Testis (tissue), 3 donors: Measurements from ENCODE around the gene MYO5B. TPM values are rescaled to one million over a fixed set of nuclear protein-coding genes. Genes with fewer than 3 reads are reported as not detected.

Source experiments
- DNase-seq: peaks from one replicate; pipeline ENCODE4 v3.0.0-alpha.2; 2019
- H3K27ac ChIP-seq, 2 donors: fragments of 200-600 bp; sonication (generic); one replicate each; pipeline ENCODE4 v1.5.1; 2019
- H3K27me3 ChIP-seq: fragments of 200-600 bp; sonication (generic); one replicate; pipeline ENCODE4 v1.5.1; 2019
- H3K36me3 ChIP-seq: fragments of 200-600 bp; sonication (generic); one replicate; pipeline ENCODE4 v1.5.1; 2017; ENCODE audit warnings: low read depth; ENCODE audit errors: missing control alignments
- H3K4me1 ChIP-seq: fragments of 200-600 bp; sonication (generic); one replicate; pipeline ENCODE4 v1.5.1; 2019
- H3K4me3 ChIP-seq, 2 donors: fragments of 200-600 bp; sonication (generic); one replicate each; pipeline ENCODE4 v1.5.1; 2017 to 2019
- H3K9me3 ChIP-seq: fragments of 200-600 bp; sonication (generic); one replicate; pipeline ENCODE4 v1.5.1; 2017
- CTCF ChIP-seq, 3 experiments: fragments of 450-650 bp in 2 of 3; fragments of 200-600 bp in 1 of 3; sonication (generic) in 1 of 3; IDR thresholded peaks; one replicate each; pipeline ENCODE4 v1.5.1; 2016 to 2019; ENCODE audit warnings: antibody characterized with exemption in 3 of 3, mild to moderate bottlenecking in 2 of 3, moderate library complexity in 1 of 3
- POLR2A ChIP-seq: fragments of 450-650 bp; IDR thresholded peaks from one replicate; pipeline ENCODE4 v1.6.1; 2017; ENCODE audit warnings: antibody characterized with exemption, mild to moderate bottlenecking, moderate library complexity
- WGBS, 2 donors: methylation state at CpG; one replicate each; pipeline ENCODE4 v1.1.5; 2018; 5-methylcytosine and 5-hydroxymethylcytosine counted together
- intact Hi-C: fragments of 100-400 bp; cut with DNase I; formaldehyde crosslinking; loops from one replicate; pipeline ENCODE4 v1.15.1; 2023; ENCODE audit warnings: low total_unique reads
- polyA plus RNA-seq: library from polyadenylated mRNA; stranded (reverse); fragments of 350-450 nt; fragmentation: Illumina TruSeq; extraction: RNeasy Lipid Tissue Mini Kit (QIAGEN cat#74804); gene quantifications from one replicate; pipeline ENCODE4 v1.2.3, GENCODE V29; 2014; ENCODE audit warnings: low read depth, low replicate concordance; ENCODE audit not compliant: insufficient read depth
- total RNA-seq, 2 donors: library from RNA; depleted of rRNA; stranded (reverse); fragments of >200 nt; gene quantifications; one replicate each; pipeline ENCODE4 v1.2.3, GENCODE V29; 2016

MYO5B gene
- total and polyA plus RNA-seq, 3 donors from 2014 or later = 24.8 to 31.8 (median 26.1) TPM

GRCh38 chr18:50071397-50071796, 123.5 kb downstream of the MYO5B start:
- Histone ChIP-seq H3K27ac (no peak overlapping the region), H3K4me3 (no peak overlapping the region), H3K4me1 (no peaks in the 10 kb centered on the region), H3K36me3 (no peaks in the 10 kb centered on the region), H3K27me3 (no peaks in the 10 kb centered on the region), H3K9me3 (no peaks in the 10 kb centered on the region)
- 84 to 85% methylated on average over 4 of the region's 4 CpGs for WGBS, 2 donors
- intact Hi-C loops = no loop called here
- no peak for TF ChIP-seq POLR2A
- TF ChIP-seq CTCF (IDR thresholded peaks at IDR 0.05) = no peak
- no peak for DNase-seq

- Histone ChIP-seq H3K27me3 (no peaks in the 10 kb centered on the region), H3K27ac (no peak overlapping the region), H3K36me3 (no peaks in the 10 kb centered on the region), H3K9me3 (no peaks in the 10 kb centered on the region), H3K4me1 (no peaks in the 10 kb centered on the region), H3K4me3 (no peak overlapping the region)
- intact Hi-C loops = no loop called here
- 92 to 96% methylated on average over 3 of the region's 3 CpGs for WGBS, 2 donors
- DNase-seq = no peak
- TF ChIP-seq CTCF (IDR thresholded peaks at IDR 0.05) = no peak
- TF ChIP-seq POLR2A = no peak
These were observed 125.5 kb downstream of the MYO5B start for GRCh38 chr18:50069422-50069821.

DNA sequence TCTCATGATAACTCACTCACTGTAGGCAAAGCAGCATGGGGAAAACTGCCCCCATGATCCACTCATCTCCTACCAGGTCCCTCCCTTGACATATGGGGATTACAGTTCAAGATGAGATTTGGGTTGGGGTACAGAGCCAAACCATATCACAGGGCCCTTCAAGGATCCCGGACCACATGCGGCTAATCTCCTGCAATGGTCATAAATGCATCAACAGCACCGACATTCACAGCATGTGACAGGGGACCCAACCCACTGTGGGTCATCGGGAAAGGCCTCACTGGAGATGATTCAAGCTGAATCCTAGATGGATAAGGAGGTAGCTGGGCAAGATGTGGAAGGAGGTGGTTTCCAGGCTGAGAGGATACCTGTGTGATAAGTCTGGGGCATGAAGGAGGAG, 129.4 kb downstream of the MYO5B start:
- 84 to 93% methylated on average over 3 to 4 of the region's 4 CpGs for WGBS, 2 donors

GRCh38 chr18:50065039-50065438, 129.9 kb downstream of the MYO5B start:
- no peaks in the 10 kb centered on the region for H3K9me3 ChIP-seq
- no peak overlapping the region for H3K27ac ChIP-seq
- H3K27me3 ChIP-seq = no peaks in the 10 kb centered on the region
- H3K36me3 ChIP-seq = no peaks in the 10 kb centered on the region
- 92 to 97% methylated on average over 3 of the region's 3 CpGs for WGBS, 2 donors
- H3K4me1 ChIP-seq = no peaks in the 10 kb centered on the region
- intact Hi-C loops = no loop called here
- DNase-seq = no peak
- no peak overlapping the region for H3K4me3 ChIP-seq
- TF ChIP-seq CTCF (IDR thresholded peaks at IDR 0.05) (no peak), POLR2A (no peak)

More for the DNA sequence above, 129.4 kb downstream of the MYO5B start:
- Histone ChIP-seq H3K4me3 (no peak overlapping the region), H3K4me1 (no peaks in the 10 kb centered on the region), H3K36me3 (no peaks in the 10 kb centered on the region), H3K9me3 (no peaks in the 10 kb centered on the region), H3K27me3 (no peaks in the 10 kb centered on the region), H3K27ac (no peak overlapping the region)
- intact Hi-C loops = no loop called here
- DNase-seq = no peak
- TF ChIP-seq CTCF (IDR thresholded peaks at IDR 0.05) (no peak), POLR2A (no peak)

DNA sequence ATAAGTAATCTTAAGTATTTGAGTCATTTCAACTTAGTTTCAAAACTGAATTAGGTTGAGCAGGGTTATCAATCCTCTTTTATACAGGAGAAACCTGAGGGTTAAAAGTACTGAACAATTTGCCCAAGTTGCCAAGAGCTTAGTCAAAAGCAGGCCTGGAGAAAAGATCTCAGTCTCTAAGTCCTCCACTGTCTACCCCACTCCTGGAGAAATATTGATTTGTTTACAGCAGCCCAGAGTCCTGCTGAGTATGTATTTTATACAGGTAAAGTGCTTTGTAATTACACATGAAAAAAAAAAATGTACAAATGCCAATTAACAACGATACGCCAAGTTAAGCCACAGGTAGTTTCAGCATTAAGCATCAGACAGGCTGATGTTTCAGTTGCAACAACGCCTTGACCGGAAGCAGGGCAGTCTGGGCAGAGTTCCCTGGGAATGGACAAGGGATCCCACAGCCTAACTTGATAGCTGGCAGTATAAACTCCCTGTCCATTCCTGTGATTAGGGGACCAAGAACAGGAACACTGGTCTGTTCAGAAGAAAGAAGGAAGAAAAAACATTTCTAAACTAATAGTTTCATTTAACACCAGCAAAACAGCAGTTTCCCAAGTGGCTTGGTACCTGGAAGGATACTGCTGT, 132.9 kb downstream of the MYO5B start:
- Histone ChIP-seq H3K36me3 (no peaks in the 10 kb centered on the region), H3K9me3 (no peaks in the 10 kb centered on the region), H3K4me1 (no peaks in the 10 kb centered on the region), H3K27me3 (no peaks in the 10 kb centered on the region), H3K4me3 (no peak overlapping the region), H3K27ac (no peak overlapping the region)
- intact Hi-C loops = no loop called here
- 37 to 51% methylated on average over 4 of the region's 4 CpGs for WGBS, 2 donors
- peak; percentile 74 for DNase-seq
- TF ChIP-seq CTCF (IDR thresholded peaks at IDR 0.05) = no peak
- TF ChIP-seq POLR2A = no peak
